GM18502 (cell line): ENCODE data around the gene ABHD12.

Source experiments
- ATAC-seq: cut with Tn5 transposase; IDR thresholded peaks from one replicate; pipeline ENCODE4 v1.9.1; 2021; ENCODE audit warnings: mild to moderate bottlenecking; ENCODE audit not compliant: unreplicated experiment, poor library complexity

The ABHD12 gene

DNA sequence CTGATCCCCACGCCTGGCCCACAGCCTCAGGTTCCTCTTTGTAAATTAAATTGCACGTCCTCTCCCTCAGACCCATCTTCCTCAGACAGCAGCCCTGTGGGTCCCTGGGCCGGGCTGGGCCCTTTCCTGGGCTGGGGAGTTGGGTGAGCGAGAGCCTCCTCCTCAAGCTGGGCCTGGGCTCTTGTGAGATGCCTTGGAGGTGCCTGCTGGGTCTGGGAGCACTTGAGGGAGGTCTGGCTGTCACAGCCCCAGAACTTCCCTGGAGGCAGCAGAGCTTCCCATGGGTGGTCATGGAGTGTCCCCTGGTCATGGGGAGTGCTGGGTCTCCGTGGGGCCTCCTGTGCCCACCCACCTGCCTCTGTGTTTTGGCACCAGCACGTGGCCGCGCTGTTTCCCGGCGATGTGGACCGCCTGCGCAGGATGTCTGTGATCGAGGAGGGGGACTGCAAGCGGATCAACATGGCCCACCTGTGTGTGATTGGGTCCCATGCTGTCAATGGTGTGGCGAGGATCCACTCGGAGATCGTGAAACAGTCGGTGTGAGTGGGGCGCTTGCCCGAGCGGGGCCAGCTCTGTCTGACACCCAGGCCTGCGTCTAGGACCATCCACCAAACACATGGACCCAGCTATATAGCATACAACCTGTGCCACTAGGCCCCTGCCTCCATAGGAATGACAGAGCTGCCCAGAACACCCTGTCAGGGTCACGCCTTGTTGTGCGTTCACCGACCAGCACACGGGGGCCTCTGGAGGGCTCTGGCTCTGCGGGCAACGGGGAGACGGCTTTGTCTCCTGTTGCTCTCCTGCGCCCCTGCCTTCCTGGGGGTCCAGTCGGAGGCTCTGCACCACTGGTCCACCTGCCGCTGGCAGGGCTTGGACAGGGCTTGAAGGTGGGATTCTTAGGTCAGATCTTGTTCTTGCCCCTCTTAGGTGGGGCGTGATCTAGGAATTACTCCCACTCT, 109.8 kb downstream of the ABHD12 start:
- no peak for ATAC-seq

DNA sequence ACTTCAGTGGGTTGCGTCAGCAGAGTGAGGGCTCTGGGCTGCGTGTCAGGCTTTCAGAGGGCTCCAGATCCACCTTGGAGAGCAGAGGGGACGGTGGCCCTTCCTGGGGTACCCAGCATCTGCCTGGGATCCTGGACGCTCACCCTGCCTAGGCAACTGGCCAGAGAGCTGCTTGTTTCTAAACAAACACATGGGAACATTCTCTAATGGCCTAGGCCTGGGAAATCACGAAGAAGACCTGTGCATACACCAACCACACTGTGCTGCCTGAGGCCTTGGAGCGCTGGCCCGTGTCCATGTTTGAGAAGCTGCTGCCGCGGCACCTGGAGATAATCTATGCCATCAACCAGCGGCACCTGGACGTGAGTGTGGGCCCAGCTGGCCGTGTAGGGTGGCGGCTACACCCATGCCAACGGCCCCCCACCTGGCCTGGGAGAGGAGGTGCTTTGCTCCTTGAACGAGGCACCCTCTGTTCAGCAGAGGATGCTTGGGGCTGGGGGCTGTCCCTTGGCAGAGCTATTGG, 110.5 kb downstream of the ABHD12 start:
- no peak for ATAC-seq

DNA sequence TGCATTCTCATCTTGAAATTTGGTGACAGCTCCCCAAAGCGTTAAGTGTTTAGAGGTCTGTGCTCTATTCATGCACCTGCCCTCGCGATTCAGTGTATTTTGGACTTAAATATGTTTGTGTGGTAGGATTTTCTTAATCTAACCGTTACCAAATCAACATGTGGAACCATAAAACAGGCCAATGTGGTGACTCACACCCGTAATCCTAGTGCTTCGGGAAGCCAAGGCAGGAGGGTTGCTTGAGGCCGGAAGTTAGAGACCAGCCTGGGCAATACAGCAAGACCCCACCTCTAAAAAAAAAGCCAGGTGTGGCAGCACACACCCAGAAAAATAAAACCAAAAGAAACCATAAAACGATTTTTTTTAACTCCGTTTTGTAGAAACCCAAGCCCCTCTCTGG, 111.2 kb downstream of the ABHD12 start:
- no peak for ATAC-seq

DNA sequence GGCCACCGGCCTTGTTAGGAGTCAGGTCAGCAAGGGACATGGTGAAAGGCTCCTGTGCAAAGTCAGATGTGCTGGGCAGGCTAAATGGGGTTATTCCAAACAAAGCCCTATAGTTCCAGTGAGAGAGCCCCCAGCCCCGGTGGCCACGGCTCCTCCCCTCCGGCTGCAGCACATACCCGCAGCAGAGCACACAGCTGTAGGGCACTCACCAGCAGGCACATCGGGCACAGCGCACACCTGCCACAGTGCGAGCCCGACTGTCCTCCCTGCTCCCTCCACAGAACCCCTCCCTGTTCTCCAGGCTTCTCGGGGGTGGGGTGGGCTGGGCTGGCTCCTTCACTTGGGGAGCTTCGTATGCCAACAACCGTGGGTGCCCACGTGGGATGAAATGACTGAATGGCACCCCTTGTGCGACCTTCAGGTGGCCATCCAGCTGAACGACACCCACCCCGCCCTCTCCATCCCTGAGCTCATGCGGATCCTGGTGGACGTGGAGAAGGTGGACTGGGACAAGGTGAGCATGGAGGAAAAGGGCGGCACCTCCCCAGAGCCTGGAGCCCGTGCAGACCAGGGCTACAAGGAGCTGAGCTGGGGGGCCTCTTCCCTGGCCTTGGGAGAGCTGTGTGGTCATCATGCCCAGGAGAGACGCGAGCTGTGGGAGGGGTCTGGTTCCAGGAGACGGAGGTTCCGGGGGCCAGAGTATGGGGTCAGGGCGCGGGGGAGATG, 111.8 kb downstream of the ABHD12 start:
- no peak for ATAC-seq

DNA sequence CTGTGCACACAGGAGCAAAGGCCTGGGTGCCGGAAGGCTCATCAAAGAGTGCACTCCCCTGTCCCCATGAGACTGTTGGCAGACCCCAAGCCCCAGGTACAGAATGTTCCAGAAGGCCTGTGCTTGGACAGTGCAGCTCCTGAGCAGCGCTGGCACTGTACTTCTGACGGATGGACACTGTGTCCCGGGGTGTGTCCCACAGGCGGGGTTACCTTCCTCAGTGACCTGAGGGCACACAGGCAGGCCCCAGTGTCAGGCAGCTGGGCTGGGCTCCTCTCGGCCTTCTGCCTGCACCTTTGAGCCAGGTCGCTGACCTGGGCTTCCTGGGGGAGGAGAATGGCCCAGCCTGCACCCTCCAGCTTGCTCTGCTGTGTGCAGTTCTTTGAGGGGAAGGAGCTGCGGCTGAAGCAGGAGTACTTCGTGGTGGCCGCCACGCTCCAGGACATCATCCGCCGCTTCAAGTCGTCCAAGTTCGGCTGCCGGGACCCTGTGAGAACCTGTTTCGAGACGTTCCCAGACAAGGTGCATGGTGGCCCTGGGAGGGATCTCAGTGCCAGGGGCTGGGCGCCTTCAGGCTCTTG, 112.6 kb downstream of the ABHD12 start:
- no peak for ATAC-seq

DNA sequence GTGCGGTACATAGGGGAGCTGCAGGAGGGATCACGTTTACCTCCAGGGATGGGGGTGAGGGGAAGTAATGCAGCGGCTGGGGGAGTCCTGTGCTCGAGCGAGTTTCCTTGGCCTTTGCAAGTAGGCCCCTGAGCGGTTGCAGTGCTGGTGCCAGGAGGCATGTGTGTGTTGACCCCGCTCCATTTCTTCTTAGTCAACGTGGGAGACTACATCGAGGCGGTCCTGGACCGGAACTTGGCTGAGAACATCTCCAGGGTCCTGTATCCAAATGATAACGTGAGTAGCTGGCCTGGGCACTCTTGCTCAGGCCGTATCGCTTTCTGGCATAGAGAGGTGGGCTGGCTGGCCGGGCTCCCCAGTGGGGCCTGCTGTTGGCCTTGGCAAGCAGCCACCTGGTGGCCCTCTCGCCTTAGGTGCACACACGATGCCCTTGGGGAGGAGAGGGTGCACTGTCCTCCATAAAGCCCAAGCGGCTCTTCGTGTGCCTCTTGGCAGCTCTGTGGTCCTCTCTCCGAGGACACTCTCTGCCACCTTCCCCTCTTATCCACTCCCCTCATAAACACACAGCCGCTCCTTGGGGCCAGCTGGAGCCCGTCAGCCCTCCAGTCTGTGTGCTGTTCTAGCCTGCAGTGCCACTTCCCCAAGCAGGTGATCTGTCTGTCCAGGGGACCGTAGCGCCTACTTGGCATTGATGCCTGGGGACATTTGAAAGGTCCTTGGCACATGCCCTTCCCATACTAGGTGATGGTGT, 113.4 kb downstream of the ABHD12 start:
- no peak for ATAC-seq

DNA sequence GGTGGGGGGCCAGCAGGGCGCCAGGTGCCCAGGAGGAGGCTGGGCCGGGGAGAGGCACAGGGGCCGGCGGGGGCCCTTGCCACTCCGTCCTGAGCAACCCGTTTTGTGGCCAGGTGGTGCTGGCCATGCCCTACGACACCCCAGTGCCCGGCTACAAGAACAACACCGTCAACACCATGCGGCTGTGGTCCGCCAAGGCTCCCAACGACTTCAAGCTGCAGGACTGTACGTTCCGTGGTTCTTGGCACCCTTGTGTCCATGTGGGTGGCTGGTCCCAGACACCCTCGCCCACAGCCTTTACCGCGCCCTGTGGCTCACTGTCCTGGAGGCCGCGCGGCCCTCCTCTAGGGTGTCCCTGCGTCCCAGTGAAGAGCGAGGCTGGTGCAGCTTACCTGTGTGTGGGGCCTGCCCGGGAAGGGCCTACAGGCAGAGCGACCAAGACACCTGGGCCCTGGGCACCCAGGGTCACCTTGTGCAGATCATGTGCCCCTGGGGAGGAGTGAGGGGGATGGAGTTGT, 114.0 kb downstream of the ABHD12 start:
- no peak for ATAC-seq

DNA sequence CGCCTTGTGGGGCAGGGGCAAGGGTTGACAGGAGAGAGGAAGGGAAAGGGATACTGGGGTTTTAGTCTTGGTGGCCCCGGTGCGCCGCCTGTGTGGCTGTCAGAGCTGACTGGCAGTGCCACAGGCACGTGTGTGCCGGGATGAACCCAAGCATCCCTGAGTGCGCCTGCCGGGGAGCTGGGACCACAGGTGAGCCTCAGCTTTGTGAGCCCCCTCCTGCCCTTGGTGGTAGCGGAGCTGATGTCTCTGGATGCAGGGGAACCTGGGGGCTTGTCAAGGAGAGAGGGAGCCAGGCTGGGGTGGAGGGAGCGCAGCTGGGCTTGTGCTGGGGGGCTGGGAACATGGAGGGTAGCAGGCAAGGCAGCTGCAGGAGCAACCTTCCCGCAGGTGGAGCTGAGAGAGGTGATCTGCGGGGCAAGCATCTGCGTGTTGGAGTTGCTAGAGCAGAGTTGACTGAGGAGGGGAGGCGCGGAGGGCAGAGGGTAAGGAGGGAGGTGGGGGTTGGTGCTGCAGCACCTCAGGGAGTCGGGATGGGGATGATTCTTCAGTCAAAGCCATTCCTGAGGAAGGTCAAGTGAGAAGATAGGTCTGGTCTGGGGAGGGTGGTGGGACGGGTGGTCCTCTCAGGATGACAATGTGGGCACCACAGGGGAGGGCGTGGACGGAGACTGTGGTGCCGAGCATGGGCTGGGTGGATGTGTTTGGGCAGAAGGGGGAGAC, 114.7 kb downstream of the ABHD12 start:
- ATAC-seq, result no peak

DNA sequence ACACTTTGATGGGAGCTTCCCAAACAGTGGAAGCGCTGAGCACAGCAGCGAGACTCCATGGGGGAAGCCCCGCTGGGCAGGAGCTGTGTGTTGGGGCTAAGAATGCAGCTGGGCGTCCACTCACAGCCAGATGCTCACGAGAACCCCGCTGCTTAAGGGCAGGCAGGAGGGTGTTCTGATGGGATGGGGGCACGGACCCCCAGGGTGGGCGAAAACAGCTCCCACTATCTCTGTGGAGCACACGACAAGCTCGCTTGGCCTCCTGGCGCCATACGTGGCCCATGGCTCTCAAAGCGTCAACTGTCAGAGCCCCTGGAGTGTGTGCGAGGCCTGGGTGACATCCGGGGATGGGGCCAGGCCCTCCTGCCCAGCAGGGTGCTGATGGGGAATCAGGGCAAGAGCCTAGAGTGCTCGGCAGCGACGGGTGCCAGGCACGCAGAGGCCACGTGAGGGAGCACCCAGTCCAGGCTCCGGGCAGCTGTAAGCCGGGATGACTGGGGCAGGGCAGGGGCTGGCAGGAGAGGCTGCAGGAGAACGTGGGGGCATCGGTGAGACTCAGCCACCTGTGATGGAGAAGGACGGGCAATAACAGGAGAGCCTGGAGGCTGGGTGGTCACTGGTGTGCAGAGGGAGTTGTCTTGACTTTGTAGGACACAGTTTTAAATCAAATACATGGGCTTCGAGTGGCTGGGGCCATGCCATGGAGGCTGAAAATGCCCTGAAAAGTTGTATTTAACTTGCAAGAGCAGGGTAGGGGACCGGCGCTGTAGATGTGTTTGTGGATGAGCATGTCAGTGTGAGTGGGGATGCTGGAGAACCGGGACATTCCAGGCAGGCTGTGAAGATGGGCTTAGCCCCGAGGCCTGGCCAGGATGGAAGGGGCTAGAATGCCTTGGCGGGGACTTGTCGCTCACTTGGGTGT, 115.5 kb downstream of the ABHD12 start:
- ATAC-seq, result no peak

DNA sequence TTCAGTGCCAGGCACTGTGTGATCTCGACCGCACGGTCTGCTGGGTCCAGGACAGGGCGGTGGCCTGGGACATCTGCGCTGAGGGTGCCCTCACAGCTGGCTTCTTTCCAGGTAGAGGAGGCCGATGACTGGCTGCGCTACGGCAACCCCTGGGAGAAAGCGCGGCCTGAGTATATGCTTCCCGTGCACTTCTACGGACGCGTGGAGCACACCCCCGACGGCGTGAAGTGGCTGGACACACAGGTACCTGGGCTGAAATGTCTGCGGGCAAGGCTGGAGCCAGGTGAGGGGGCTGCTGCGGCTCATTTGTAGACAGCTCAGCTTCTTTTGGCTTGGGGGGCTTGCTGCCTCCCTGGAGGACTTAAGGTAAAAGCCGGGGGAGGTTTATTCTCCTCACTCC, 116.2 kb downstream of the ABHD12 start:
- no peak for ATAC-seq

DNA sequence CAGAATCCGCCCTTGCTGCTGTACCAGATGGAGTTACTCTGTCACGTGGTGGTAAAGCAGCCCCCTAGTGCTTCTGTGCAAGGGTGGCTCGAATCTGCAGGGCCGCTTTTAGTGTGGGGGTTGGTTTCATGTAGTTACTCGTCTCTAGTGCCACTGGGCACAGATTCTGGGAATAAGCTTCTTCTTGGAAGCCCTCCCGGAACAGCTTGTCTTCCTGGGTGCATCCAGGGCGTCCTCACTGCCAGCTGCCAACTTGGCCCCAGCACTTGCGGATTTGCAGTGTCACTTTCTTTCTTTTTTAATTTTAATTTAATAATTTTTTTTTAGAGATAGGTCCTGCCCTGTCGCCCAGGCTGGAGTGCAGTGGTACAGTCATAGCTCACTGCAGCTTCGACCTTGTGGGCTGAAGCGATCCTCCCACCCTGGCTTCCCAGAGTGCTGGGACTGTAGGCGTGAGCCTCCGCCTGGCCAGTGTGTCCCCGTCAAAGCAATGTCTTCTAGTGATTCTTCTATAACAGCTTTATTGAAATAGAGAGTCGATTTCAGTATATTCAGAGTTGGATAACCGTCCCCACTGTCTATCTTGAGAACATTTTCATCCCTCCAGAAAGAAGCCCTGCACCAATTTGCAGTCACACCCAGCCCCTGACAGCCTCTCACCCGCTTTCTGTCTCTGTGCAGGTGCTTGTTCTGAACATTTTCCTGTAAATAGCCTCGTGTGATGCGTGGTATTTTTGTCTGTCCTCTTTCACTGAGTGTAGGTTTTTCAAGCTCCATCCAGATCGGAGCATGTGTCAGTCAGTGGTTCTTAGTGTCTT, 116.9 kb downstream of the ABHD12 start:
- no peak for ATAC-seq

DNA sequence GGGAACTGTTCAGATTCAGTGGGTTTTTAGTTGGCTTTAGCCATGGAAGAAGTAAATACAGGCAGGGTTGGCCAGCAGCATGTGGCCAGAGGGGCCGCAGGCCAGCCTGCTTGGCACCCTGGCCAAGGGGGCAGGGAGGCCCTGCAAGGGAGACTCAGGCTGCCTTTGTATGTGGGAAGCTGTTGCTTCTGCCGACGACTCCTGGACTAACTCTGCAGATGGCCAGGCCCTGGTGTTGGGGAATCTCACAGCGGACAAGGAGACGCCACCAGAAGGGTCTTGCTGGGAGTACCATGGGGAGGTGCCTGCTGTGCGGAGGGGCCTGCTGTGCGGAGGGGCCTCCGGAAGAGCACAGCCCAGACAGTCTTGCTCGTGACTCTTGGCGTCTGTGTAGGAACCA, 117.6 kb downstream of the ABHD12 start:
- no peak for ATAC-seq

DNA sequence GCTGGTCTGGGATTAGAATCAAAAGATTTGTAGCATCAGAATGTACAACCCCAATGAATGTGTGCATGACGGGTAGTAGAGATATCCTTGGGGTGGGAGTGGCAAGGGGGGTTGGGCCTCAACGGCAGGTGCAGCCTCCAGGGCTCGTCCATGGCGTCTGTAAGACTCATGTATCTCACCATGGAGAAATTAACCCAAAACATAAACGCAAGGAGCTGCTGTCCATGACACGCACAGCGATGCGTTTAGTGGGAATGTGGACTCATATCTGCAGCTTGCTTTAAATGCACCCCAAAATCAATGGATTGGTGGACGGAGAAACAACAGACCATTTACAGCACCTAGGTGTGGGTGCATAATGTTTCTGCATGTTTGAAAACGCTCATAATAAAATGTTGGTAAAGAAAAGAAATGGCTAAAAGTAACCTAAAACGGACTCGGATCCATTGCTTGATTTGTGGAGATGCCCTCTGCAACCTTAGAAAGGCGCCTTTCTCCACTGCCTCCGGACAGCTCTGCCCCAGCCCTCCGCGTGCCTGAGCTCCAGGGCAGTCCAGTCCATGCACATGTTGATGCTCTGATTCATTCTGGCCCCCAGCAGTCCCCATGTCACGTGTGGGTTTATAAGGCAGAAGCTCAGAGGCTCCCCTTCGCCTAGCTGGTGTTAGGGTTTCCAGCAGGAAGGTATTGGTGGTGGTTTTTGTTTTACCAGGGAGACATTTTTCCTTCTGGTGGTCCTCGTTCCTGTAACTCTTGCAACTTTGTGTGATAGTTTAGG, 118.2 kb downstream of the ABHD12 start:
- no peak for ATAC-seq

DNA sequence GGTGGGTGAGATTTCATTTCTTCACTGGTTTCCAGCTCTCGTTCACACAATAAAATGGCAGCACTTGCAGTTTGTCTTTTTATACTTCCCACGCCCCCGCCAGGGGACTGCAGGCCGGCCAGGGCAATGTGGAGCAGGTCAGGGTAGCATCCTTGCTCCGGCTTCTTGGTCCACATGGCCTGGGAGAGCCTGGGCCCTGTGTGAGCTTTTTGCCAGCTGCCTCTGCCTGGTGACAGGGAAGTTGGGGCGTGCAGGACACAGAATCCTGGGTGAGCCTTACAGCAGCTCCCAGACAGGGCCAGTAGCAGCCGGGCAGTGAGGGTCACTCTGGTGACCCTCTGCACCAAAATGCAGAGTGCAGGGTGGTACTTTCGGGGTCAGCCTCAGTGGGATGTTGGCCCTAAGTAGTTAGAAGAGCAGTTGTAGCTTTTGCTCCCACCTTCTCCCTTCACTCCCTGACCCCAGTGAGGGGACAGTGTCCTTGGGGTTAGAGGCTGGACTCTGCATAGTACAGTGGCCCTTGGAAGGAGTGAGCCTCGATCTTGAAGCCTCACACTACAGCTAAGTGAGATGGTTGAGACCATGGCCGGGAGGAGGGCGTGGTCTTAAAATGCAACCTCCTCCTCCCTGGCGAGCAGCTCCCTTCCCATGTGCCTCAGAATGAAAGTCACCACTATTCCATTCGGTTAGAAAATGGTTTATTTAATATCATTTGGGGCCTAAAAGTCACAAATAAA, 119.0 kb downstream of the ABHD12 start:
- no peak for ATAC-seq

DNA sequence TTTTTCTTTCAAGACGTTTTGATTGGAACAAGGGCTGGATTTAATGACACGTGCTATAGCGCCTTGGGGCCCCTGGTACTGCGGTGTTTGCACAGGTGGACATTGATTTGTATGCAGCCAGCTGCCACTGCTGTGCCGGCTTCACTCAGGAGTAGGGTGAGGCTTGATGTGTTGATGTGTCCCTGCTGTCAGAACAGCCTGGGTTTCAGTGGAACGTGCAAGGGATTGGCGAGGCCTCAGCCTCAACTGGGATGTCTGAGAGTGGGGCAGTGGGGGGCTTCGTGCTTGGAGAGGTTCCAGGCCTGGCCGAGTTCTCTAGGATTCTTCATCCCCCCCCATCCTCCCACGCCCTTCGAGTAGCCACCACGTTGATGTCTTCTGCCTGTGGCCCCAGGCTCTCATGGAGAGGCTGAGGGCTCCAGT, 119.8 kb downstream of the ABHD12 start:
- no peak for ATAC-seq

DNA sequence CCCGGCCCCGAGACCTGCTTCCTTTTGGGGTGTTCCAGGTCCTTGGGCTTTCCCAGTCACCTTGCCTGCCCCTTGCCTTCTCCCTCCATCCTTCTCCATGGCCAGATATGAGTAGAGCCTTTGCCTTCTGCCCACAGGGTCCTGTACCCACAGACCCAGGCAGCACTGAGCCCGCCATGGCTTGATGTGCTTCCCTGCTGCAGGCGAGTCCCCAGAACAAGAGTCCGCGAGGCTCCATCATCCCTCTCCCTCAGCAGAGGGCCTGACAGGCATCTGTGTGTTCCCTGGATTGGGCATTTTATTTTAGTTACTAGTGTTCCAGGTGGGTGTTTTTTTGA, 120.8 kb downstream of the ABHD12 start:
- no peak for ATAC-seq
